HG03159 (cell line): Measurements from ENCODE around the gene DUSP22.
A peak's percentile ranks its signal among the peaks of the same experiment; 100 is the strongest.

Source experiments
- ATAC-seq: cut with Tn5 transposase; IDR thresholded peaks from one replicate; pipeline ENCODE4 v1.9.1; 2021; ENCODE audit warnings: mild to moderate bottlenecking, moderate library complexity; ENCODE audit not compliant: unreplicated experiment

DUSP22 gene

GRCh38 chr6:296151-297122, 4.2 kb downstream of the DUSP22 start:
- ATAC-seq, result no peak

GRCh38 chr6:297571-298232, 5.4 kb downstream of the DUSP22 start:
- ATAC-seq, result no peak

DNA sequence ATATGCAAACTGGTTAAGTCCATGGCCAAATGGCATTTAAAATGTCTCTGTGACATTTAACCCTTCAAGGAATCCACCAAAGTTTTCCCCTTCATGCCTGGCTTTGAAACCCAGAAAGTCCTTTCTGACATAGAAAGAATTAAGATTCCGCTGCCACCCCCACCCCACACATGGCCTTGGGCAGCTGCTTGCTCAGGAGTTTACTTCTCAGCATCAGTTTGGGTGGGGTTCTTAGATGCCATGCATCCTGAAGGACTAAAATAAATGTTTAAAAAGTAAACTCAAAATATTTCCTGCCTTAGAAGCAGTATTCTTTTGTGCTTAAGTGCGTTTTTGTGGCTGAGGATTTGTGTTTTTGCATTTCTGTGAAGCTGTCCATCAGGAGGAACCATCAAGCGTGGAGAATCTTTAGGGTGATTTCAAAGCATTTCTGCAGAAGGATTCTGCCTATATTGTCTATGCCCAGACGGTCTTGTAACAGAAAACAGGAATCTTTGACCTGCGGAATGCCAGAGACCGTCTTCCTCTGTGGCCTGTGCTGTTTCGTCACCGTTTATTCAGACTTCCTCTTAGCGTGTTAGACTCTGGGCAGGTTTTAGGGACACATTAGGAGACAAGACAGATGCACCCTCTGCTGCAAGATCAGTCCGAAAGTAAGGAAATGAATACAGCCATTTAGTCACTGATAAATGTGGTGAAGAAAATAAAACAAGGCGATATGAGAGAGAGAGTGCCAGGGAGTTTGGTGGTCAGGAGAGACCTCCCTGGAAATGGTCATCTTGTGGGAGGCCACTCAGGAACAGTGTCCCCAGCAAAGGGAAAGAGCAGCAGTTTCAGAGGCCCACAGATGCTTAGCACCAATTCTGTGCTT, 6.2 kb downstream of the DUSP22 start:
- ATAC-seq, result no peak

GRCh38 chr6:299104-299980, 7.1 kb downstream of the DUSP22 start:
- no peak for ATAC-seq

GRCh38 chr6:300026-300425, 7.7 kb downstream of the DUSP22 start:
- ATAC-seq, result no peak

DNA sequence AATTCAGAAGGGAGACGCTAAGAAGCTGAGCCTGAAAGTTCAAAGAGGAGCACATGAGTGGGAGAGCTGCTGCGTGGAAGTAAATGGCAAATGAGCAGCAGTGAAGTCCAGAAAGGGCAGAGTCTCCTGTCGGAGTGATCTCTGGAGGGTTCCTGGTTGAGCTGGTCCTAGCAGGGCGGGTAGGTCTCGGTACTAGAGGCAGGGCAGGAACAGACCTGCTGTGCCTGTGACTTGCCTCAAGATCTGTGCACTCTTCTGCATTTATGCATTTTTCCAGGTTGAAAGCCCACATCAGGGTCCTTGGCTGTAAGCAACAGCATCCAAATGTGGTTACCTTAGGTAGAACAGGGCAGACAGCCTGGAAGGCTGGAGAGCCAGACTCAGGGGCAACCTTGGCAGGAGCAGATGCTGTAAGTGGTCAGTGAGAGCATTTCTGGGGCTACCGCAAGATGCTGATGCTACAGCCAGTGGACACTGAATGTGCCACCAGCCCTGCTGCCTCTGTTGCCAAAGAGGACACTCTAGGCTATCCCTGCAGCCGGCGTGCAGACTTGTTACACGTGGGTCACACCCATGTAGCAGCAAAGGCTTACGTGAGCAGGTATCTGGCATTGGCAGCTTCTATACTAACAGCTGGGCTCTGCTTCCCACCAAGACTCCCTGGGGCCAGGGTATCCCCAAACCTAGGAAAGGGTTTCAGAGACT, 8.4 kb downstream of the DUSP22 start:
- ATAC-seq, result no peak

DNA sequence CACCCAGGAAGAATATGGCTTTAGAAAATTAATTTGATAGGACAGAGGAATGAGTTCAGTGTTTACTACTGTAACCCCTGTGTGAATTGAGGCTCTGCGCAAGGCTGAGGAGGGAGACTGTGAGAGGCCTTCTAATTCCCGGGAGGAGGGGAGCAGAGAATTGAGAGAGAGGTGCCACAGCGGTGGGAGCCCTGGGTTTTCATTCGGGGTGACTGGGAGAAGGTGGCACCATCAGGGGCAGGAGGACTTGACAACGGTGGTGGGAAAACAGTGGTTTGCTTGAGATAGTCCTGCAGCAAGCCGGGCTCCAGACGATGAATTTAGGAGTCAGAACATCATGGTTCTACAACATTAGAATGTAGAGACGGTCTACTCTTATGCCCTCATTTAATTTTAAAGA, 9.2 kb downstream of the DUSP22 start:
- ATAC-seq, result no peak

DNA sequence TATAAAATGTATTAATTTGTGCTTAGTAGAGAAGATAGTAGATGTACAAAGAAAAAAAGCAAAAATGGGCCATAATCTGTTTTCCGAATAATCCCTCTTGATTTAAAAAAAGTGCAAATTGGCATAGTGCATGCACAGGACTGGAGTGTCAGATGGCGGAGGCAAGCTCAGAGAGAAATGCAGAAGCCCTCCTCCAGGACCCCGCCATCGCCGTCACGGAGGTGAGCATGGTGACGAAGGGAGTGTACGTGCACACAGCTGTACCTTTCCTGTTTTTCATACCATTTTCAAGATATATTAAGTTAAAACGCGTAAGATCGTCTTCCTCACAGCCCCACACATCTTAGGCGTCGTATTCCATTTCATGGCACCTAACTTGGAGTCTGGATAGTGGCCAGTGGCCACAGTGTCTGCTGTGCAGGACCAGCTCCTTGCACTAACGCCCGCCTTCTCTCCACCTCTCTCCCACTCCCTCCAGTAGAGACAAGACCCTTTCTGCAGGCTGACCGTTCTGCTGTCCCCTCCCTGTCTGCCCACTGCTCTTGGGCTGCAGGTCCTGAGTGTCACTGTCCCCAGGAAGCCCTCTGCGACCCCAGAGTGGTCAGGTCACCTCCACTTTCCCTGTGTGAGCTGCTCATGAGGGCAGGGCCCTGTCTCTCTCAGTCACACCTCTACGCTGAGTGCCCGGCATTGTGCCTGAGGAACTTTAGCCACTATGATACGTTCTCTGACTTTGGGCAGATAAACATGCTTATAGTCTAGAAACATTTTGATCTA, 9.8 kb downstream of the DUSP22 start:
- ATAC-seq, result no peak

GRCh38 chr6:302760-303159, 10.5 kb downstream of the DUSP22 start:
- ATAC-seq, result no peak

- no peak for ATAC-seq
Measured at GRCh38 chr6:303263-303662, 11.0 kb downstream of the DUSP22 start.

DNA sequence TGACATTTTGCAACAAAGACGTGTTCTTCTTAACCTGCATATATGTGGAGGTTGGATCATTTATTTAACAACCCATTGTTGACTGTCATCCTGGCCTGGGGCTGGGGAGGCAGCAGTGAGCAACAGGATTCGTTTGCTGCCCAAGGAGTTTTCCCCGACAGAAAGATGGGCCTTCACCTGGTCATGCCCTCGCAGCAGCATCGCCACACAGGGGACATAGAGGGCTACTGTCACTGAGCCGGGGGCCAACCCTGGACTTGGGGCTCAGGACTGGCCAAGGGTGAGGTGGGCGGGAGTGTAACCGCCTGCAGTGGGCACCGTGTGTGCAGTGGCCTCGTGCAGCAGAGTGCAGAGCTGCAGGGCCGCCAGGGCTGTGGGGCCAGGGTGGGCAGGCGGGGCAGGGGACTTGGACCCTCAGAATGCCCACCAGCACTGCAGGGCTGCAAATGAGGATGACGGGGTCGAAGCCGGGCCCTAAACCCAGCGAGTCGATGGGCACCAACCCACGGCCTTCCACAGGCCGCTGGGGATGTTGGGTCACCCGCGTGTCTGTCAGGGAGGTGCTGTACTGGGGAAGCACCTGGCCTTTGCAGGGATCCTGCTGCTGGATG, 11.8 kb downstream of the DUSP22 start:
- no peak for ATAC-seq

DNA sequence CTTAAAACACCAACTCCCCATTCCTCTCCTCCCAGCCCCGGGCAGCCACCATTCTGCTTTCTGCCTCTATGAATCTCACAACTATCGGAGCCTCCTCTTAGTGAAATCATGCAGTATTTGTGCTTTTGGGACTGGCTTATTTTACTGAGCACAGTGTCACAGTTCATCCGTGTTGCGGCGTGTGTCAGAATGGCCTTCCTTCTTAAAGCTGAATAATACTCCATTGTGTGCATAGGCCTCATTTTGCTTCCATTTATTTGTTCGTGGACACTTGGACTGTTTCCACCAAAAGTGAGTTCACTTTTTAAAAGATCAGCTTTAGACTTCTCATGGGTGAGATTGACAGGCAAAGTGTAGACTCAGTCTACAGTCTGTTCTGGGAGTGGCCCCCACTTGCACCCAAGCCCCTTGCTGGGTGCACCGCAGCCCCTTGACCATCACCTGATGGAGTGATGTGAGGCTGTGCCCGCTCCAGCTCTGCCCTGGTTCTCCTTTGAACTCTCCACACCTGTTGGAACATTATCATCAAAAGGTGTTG, 12.6 kb downstream of the DUSP22 start:
- no peak for ATAC-seq

DNA sequence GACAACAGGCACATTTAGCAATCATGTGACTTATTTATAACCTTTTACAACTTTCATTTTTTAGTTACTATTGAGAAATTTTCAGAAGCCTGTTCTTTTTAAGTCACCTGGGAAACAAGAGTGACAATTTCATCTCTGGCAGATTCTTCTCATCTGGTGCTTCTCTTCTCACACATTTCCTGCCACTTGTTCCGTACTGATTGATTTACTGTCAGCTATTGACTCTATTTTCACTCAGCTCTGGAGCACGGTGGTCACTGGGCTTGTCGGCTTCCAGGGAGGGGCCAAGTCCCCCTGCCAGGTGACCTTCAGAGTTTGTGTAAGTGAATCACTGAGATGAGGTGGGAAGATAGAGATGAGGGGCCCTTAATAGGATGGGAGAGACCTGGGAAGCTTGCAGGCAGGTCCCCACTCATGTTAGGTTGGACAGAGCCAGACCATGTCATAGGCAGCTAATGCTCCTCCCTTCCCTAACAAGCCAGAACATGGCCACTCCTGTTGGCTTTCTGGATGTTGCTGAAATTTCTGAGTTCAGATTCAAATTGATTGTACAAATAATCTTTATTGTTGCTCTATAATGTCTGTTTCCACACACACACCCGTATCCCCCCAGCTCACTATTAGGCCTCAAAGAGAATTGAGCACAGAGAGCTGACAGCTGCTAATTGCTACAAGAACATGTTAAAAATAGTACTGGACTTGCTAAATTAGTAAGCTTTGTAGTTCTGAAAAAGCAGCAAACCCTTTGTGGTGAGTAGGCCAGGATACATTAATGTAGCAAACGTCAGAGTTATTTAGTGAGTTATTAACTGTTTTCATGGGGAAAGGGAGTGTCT, 13.3 kb downstream of the DUSP22 start:
- ATAC-seq, result peak; percentile 82

DNA sequence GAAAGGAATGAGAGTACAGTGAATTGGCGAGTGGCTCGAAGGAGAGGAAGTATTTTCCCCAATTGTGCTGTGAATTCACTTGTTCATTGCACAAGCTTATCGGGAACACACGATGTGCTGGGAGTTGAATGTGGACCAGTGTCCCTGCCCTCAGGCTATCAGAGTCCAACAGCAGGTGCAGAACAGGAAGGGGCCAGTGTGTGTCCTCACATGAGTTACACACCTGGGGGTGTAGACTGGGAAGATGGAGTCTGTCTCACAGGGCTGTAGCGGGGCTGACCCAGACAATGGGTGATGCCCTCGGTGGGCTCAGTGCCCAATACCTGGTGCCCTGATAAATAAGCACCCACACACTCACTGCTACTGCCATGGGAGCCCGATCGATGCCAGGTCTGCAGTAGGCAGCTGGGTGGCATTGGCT, 14.4 kb downstream of the DUSP22 start:
- ATAC-seq, result no peak

- no peak for ATAC-seq
Measured at GRCh38 chr6:307065-307814, 15.0 kb downstream of the DUSP22 start.

DNA sequence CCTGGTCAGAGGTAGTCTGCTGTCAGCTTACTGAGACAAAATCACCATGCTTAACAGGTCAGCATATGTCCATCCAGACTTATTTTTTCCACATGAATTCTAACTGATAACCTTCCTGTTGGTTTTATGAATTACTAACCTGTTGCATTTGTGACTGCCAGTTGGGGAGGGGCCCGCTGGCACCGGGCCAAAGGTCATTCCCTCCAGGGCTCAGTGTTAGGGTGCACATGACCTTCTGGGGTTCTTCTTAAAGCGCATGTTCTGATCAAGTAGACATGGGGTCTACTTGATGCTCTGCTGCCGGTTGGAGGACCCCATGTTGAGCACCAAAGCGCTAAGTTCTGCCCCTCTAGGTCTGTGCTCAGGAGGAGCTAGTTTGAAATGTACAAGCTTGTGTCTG, 15.6 kb downstream of the DUSP22 start:
- no peak for ATAC-seq

DNA sequence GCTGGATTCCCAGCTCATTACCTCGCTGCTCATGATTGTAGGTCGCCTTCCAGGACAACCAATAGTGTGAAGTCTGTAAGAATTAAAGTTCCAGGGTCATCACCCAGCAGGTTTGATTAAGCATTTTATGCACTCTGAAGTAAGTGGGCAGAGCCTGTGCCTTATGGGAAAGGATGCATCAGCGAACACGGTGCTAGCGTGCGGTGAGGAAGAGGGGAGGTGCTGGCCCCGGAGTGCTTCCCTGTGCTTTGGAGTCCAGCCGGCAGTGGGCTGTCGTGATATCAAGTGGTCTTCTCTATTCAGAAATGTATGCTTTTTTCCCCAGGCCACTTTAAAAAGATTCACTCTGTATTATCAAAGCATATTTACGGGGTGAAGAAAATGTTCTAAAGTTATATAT, 16.0 kb downstream of the DUSP22 start:
- ATAC-seq, result no peak
